Effector memory CD4-positive, alpha-beta T cell (primary cell): ENCODE data around the gene SSUH2.
"Not testable (repeated sequence)": the region's sequence is repeated elsewhere in the genome, so short reads cannot be mapped to it uniquely, and the experiment has no call there.

Experiments used
- DNase-seq, 3 donors: peaks; one replicate each; pipeline ENCODE4 v3.0.0-alpha.2; 2020
- H3K27ac ChIP-seq: 2 replicates; pipeline ENCODE4 v1.7.0; 2013; ENCODE audit warnings: mild to moderate bottlenecking, low read length, moderate library complexity; ENCODE audit not compliant: insufficient read depth, poor library complexity, severe bottlenecking
- H3K27me3 ChIP-seq: replicated peaks from 2 replicates; pipeline ENCODE4 v1.7.0; 2013; ENCODE audit warnings: mild to moderate bottlenecking, low read length; ENCODE audit not compliant: insufficient read depth, control insufficient read depth, poor library complexity, severe bottlenecking
- H3K36me3 ChIP-seq: 2 replicates; pipeline ENCODE4 v1.7.0; 2013; ENCODE audit warnings: mild to moderate bottlenecking, low read length, moderate library complexity; ENCODE audit not compliant: control insufficient read depth, insufficient read depth
- H3K4me1 ChIP-seq: 2 replicates; pipeline ENCODE4 v1.7.0; 2013; ENCODE audit warnings: low read length, mild to moderate bottlenecking; ENCODE audit not compliant: control insufficient read depth, insufficient read depth, poor library complexity, severe bottlenecking
- H3K4me3 ChIP-seq: 2 replicates; pipeline ENCODE4 v1.7.0; 2013; ENCODE audit warnings: low read length, low read depth, mild to moderate bottlenecking; ENCODE audit not compliant: insufficient read depth, poor library complexity, severe bottlenecking
- H3K9me3 ChIP-seq: 2 replicates; pipeline ENCODE4 v1.7.0; 2013; ENCODE audit warnings: mild to moderate bottlenecking, low read length, moderate library complexity; ENCODE audit not compliant: control insufficient read depth

Gene SSUH2

GRCh38 chr3:8581373-8581772, 63.2 kb downstream of the SSUH2 start:
- H3K27ac ChIP-seq: no peak overlapping the region
- no peaks in the 10 kb centered on the region for H3K27me3 ChIP-seq
- H3K36me3 ChIP-seq: no peaks in the 10 kb centered on the region
- H3K4me1 ChIP-seq: no peaks in the 10 kb centered on the region
- no peaks in the 10 kb centered on the region for H3K9me3 ChIP-seq
- DNase-seq: no peak
- H3K4me3 ChIP-seq: no peak overlapping the region

GRCh38 chr3:8580434-8580833, 64.2 kb downstream of the SSUH2 start:
- DNase-seq, H3K4me3 ChIP-seq, H3K27ac ChIP-seq, H3K36me3 ChIP-seq, H3K27me3 ChIP-seq, H3K9me3 ChIP-seq, H3K4me1 ChIP-seq: not testable (repeated sequence)

- Histone ChIP-seq H3K4me3 (no peak overlapping the region), H3K27me3 (no peaks in the 10 kb centered on the region), H3K4me1 (no peaks in the 10 kb centered on the region), H3K36me3 (no peaks in the 10 kb centered on the region), H3K27ac (no peak overlapping the region), H3K9me3 (no peaks in the 10 kb centered on the region)
- no peak for DNase-seq
Observed at GRCh38 chr3:8579943-8580342, 64.7 kb downstream of the SSUH2 start.

- H3K9me3 ChIP-seq: no peaks in the 10 kb centered on the region
- DNase-seq: no peak
- H3K36me3 ChIP-seq: no peaks in the 10 kb centered on the region
- H3K27me3 ChIP-seq: no peaks in the 10 kb centered on the region
- no peak overlapping the region for H3K27ac ChIP-seq
- no peak overlapping the region for H3K4me3 ChIP-seq
- no peaks in the 10 kb centered on the region for H3K4me1 ChIP-seq
Observed at GRCh38 chr3:8579096-8579495, 65.5 kb downstream of the SSUH2 start.

GRCh38 chr3:8578282-8578681, 66.3 kb downstream of the SSUH2 start:
- Histone ChIP-seq H3K27ac (no peak overlapping the region), H3K9me3 (no peaks in the 10 kb centered on the region), H3K27me3 (no peaks in the 10 kb centered on the region), H3K4me1 (no peaks in the 10 kb centered on the region), H3K4me3 (no peak overlapping the region), H3K36me3 (no peaks in the 10 kb centered on the region)
- no peak for DNase-seq

GRCh38 chr3:8576841-8577571, 67.6 kb downstream of the SSUH2 start:
- no peaks in the 10 kb centered on the region for H3K9me3 ChIP-seq
- no peak overlapping the region for H3K27ac ChIP-seq
- no peaks in the 10 kb centered on the region for H3K27me3 ChIP-seq
- H3K36me3 ChIP-seq: no peaks in the 10 kb centered on the region
- no peak overlapping the region for H3K4me3 ChIP-seq
- DNase-seq: no peak
- no peaks in the 10 kb centered on the region for H3K4me1 ChIP-seq

- Histone ChIP-seq H3K36me3 (no peaks in the 10 kb centered on the region), H3K4me1 (no peaks in the 10 kb centered on the region), H3K27ac (no peak overlapping the region), H3K9me3 (no peaks in the 10 kb centered on the region), H3K27me3 (no peaks in the 10 kb centered on the region), H3K4me3 (no peak overlapping the region)
- DNase-seq: no peak
Observed at GRCh38 chr3:8576436-8576835, 68.2 kb downstream of the SSUH2 start.

- Histone ChIP-seq H3K27ac (no peak overlapping the region), H3K27me3 (no peaks in the 10 kb centered on the region), H3K9me3 (no peaks in the 10 kb centered on the region), H3K4me3 (no peak overlapping the region), H3K4me1 (no peaks in the 10 kb centered on the region), H3K36me3 (no peaks in the 10 kb centered on the region)
- DNase-seq: no peak
Observed at GRCh38 chr3:8575364-8576104, 69.1 kb downstream of the SSUH2 start.

- no peaks in the 10 kb centered on the region for H3K4me1 ChIP-seq
- no peak for DNase-seq
Observed at GRCh38 chr3:8574670-8575322, 69.8 kb downstream of the SSUH2 start.

GRCh38 chr3:8574040-8574669, 70.4 kb downstream of the SSUH2 start:
- Histone ChIP-seq H3K4me1 (no peaks in the 10 kb centered on the region), H3K27me3 (no peaks in the 10 kb centered on the region), H3K4me3 (no peak overlapping the region), H3K9me3 (no peaks in the 10 kb centered on the region), H3K36me3 (no peaks in the 10 kb centered on the region), H3K27ac (no peak overlapping the region)
- no peak for DNase-seq

More at GRCh38 chr3:8574670-8575322, 69.8 kb downstream of the SSUH2 start:
- Histone ChIP-seq H3K4me3 (no peak overlapping the region), H3K9me3 (no peaks in the 10 kb centered on the region), H3K27me3 (no peaks in the 10 kb centered on the region), H3K36me3 (no peaks in the 10 kb centered on the region), H3K27ac (no peak overlapping the region)
